Neural progenitor cell (in vitro differentiated cells): ENCODE results near the gene NCKAP1. TPM values are rescaled to one million over a fixed set of nuclear protein-coding genes. Genes with fewer than 3 reads are reported as not detected.

ENCODE experiments used
- DNase-seq: peaks from one replicate; pipeline ENCODE4 v3.0.0-alpha.2; 2016; ENCODE audit warnings: low spot score
- H2AFZ ChIP-seq: fragments of 200-600 bp; sonication (generic); replicated peaks from 2 replicates; pipeline ENCODE4 v1.6.1; 2016; ENCODE audit warnings: antibody characterized with exemption
- H3F3A ChIP-seq: fragments of 200-600 bp; sonication (generic); 2 replicates; pipeline ENCODE4 v1.6.1; 2016; ENCODE audit warnings: antibody characterized with exemption, low read depth
- H3K27ac ChIP-seq: fragments of 200-600 bp; sonication (generic); 2 replicates; pipeline ENCODE4 v1.5.1; 2016; ENCODE audit warnings: mild to moderate bottlenecking
- H3K27me3 ChIP-seq: fragments of 200-600 bp; sonication (generic); 2 replicates; pipeline ENCODE4 v1.6.1; 2016; ENCODE audit warnings: mild to moderate bottlenecking, moderate library complexity
- H3K36me3 ChIP-seq: fragments of 200-600 bp; sonication (generic); 2 replicates; pipeline ENCODE4 v1.5.1; 2016
- H3K4me1 ChIP-seq: fragments of 200-600 bp; sonication (generic); 2 replicates; pipeline ENCODE4 v1.6.1; 2016; ENCODE audit warnings: mixed run types
- H3K4me2 ChIP-seq: fragments of 200-600 bp; sonication (generic); 2 replicates; pipeline ENCODE4 v1.6.1; 2016
- H3K4me3 ChIP-seq: fragments of 200-600 bp; sonication (generic); 2 replicates; pipeline ENCODE4 v1.5.1; 2016
- H3K79me2 ChIP-seq: fragments of 200-600 bp; sonication (generic); 2 replicates; pipeline ENCODE4 v1.6.1; 2016; ENCODE audit warnings: low read depth
- H3K9ac ChIP-seq: fragments of 200-600 bp; sonication (generic); 2 replicates; pipeline ENCODE4 v1.6.1; 2016
- H3K9me3 ChIP-seq: fragments of 200-600 bp; sonication (generic); 2 replicates; pipeline ENCODE4 v1.5.1; 2016; ENCODE audit warnings: low read depth
- H4K20me1 ChIP-seq: fragments of 200-600 bp; sonication (generic); 2 replicates; pipeline ENCODE4 v1.6.1; 2016; ENCODE audit warnings: low read depth
- H3K27ac Mint-ChIP-seq: 3 replicates; pipeline ENCODE4 v1.8.0; 2021; ENCODE audit warnings: mixed read lengths
- H3K27me3 Mint-ChIP-seq: 2 replicates; pipeline ENCODE4 v1.8.0; 2022; ENCODE audit warnings: low read depth, mild to moderate bottlenecking, inconsistent platforms, moderate library complexity, mixed read lengths; ENCODE audit not compliant: insufficient read depth
- H3K36me3 Mint-ChIP-seq: 3 replicates; pipeline ENCODE4 v1.8.0; 2021; ENCODE audit warnings: mixed read lengths
- H3K4me1 Mint-ChIP-seq: 3 replicates; pipeline ENCODE4 v1.8.0; 2021; ENCODE audit warnings: mixed read lengths
- H3K4me3 Mint-ChIP-seq: 3 replicates; pipeline ENCODE4 v1.8.0; 2021; ENCODE audit warnings: mild to moderate bottlenecking, moderate library complexity, mixed read lengths
- H3K9me3 Mint-ChIP-seq: 3 replicates; pipeline ENCODE4 v1.8.0; 2020; ENCODE audit warnings: mixed read lengths
- CTCF ChIP-seq: fragments of 200-600 bp; sonication (generic); IDR thresholded peaks from 2 replicates; pipeline ENCODE4 v1.5.1; 2017; ENCODE audit warnings: antibody characterized with exemption, mild to moderate bottlenecking
- EZH2 ChIP-seq: fragments of 200-600 bp; sonication (generic); IDR thresholded peaks from 2 replicates; pipeline ENCODE4 v1.6.1; 2017; ENCODE audit warnings: antibody characterized with exemption, mild to moderate bottlenecking, moderate library complexity
- EZH2phosphoT487 ChIP-seq: fragments of 200-600 bp; sonication (generic); IDR thresholded peaks from 2 replicates; pipeline ENCODE4 v1.6.1; 2017; ENCODE audit warnings: antibody characterized with exemption
- total RNA-seq: library from RNA; depleted of rRNA; stranded (reverse); fragments of >200 nt; gene quantifications from 2 replicates; pipeline ENCODE4 v1.2.3, GENCODE V29; 2015; ENCODE audit warnings: low replicate concordance

The NCKAP1 gene
- total RNA-seq, 1 donor from 2014 or later: 164 TPM

DNA sequence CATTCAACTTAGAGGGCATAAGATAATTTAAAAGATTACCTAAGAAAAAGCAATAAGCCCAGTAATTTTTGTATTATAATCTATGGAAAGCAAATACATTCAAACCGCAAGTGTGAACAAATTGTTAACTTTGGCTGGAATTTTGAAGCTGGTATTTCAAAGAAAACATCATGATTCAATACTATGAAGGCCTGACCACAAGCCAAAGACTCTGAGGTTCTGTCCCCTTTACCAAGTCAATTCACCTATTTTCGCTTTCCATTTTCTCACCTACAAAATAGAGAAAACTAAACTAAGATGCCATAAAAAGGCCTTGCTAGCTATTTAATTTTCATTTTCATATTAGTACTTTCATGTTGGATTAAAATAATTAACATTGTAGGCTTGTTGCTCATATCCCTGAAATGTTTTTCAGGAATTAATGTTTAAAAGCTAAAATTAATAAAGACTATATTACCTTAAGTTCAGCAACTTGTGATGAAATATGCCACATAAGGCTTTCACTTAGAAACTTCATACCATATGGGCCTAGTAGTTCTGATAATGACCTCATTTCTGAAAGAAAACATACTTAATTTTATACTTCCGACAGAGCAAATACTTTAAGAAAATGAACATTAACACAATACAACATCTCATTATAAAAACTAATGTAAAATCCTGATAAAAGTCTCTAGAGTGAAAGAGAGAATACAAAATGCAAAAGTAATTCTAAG, 86.2 kb downstream of the NCKAP1 start:
- no peaks in the 10 kb centered on the region for H3K9me3 Mint-ChIP-seq

DNA sequence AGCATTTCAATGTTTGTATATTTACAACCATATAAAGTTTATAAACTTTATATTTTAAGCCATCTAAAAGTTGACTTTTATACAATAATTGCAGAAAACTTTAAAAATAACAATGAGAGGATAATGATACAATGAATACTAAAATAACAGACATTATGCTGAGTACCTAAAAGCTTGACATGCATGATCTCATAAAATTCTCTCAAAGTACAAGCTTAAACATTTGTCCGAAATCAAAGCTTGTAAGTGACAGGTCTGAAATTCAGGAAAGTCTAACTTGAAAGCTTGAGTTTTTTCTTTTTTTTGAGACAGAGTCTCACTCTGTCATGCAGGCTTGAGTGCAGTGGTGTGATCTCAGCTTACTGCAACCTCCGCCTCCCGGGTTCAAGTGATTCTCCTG, 87.7 kb downstream of the NCKAP1 start:
- Mint-ChIP-seq H3K4me3 (no peak overlapping the region), H3K9me3 (no peaks in the 10 kb centered on the region), H3K27me3 (no peaks in the 10 kb centered on the region), H3K36me3 (peaks cover 32% of the 10 kb centered on the region), H3K4me1 (peaks cover 5% of the 10 kb centered on the region), H3K27ac (no peak overlapping the region)
- Histone ChIP-seq H3K79me2 (no peaks in the 10 kb centered on the region), H3K4me3 (no peak overlapping the region), H3K9ac (no peak overlapping the region), H3K27ac (no peak overlapping the region), H3K4me1 (peaks cover 5% of the 10 kb centered on the region), H3K36me3 (peaks cover 14% of the 10 kb centered on the region), H3K4me2 (no peak overlapping the region), H3K27me3 (no peaks in the 10 kb centered on the region), H2AFZ (no peak overlapping the region), H3F3A (no peaks in the 10 kb centered on the region), H4K20me1 (no peaks in the 10 kb centered on the region), H3K9me3 (no peaks in the 10 kb centered on the region)
- no peak for DNase-seq
- TF ChIP-seq CTCF (no peak), EZH2 (no peak), EZH2phosphoT487 (no peak)

More for the DNA sequence above, 86.2 kb downstream of the NCKAP1 start:
- Histone ChIP-seq H3K79me2 (no peaks in the 10 kb centered on the region), H3K36me3 (peaks cover 25% of the 10 kb centered on the region), H4K20me1 (no peaks in the 10 kb centered on the region), H3K4me1 (peaks cover 5% of the 10 kb centered on the region), H2AFZ (no peak overlapping the region), H3F3A (no peaks in the 10 kb centered on the region), H3K9ac (no peak overlapping the region), H3K9me3 (no peaks in the 10 kb centered on the region), H3K27ac (no peak overlapping the region), H3K27me3 (no peaks in the 10 kb centered on the region), H3K4me3 (no peak overlapping the region), H3K4me2 (no peak overlapping the region)
- Mint-ChIP-seq H3K36me3 (peaks cover 23% of the 10 kb centered on the region), H3K4me3 (no peak overlapping the region), H3K27me3 (no peaks in the 10 kb centered on the region), H3K4me1 (peaks cover under 1% of the 10 kb centered on the region), H3K27ac (no peak overlapping the region)
- DNase-seq: no peak
- TF ChIP-seq EZH2 (no peak), CTCF (no peak), EZH2phosphoT487 (no peak)

GRCh38 chr2:182949572-182950189, 88.6 kb downstream of the NCKAP1 start:
- Histone ChIP-seq H3K4me2 (no peak overlapping the region), H3F3A (no peaks in the 10 kb centered on the region), H3K4me1 (peaks cover 5% of the 10 kb centered on the region), H4K20me1 (no peaks in the 10 kb centered on the region), H3K4me3 (no peak overlapping the region), H3K9ac (no peak overlapping the region), H3K27me3 (no peaks in the 10 kb centered on the region), H3K79me2 (no peaks in the 10 kb centered on the region), H2AFZ (no peak overlapping the region), H3K9me3 (no peaks in the 10 kb centered on the region), H3K36me3 (peaks cover 14% of the 10 kb centered on the region), H3K27ac (peak overlapping the region; percentile 43)
- Mint-ChIP-seq H3K27me3 (no peaks in the 10 kb centered on the region), H3K36me3 (peaks cover 32% of the 10 kb centered on the region), H3K9me3 (no peaks in the 10 kb centered on the region), H3K27ac (no peak overlapping the region), H3K4me3 (no peak overlapping the region), H3K4me1 (peaks cover 5% of the 10 kb centered on the region)
- TF ChIP-seq EZH2: no peak
- TF ChIP-seq CTCF: no peak
- TF ChIP-seq EZH2phosphoT487: no peak
- no peak for DNase-seq
